GM12891 (cell line): ENCODE data around the gene PGAM2.

Experiments
- DNase-seq: peaks from one replicate; pipeline ENCODE4 v3.0.0; 2011; ENCODE audit warnings: low spot score; ENCODE audit not compliant: insufficient read length
- FAIRE-seq: peaks from 2 replicates; lab custom pipeline; 2011; peaks lifted over from hg19 to GRCh38; lab: Jason Lieb, UNC
- PAX5 ChIP-seq: IDR thresholded peaks from 2 replicates; pipeline ENCODE4 v1.6.1; 2011; ENCODE audit warnings: low read length, moderate library complexity, mild to moderate bottlenecking; ENCODE audit not compliant: insufficient read depth, severe bottlenecking
- POLR2A ChIP-seq: IDR thresholded peaks from 2 replicates; pipeline ENCODE4 v1.6.1; 2011; ENCODE audit warnings: low read depth, low read length, control low read depth
- POLR2AphosphoS5 ChIP-seq: IDR thresholded peaks from 2 replicates; pipeline ENCODE4 v1.6.1; 2011; ENCODE audit warnings: low read depth, low read length, control low read depth
- POU2F2 ChIP-seq: IDR thresholded peaks from 2 replicates; pipeline ENCODE4 v1.6.1; 2011; ENCODE audit warnings: low read depth, mild to moderate bottlenecking, control low read depth, low read length, moderate library complexity
- SPI1 ChIP-seq: IDR thresholded peaks from 2 replicates; pipeline ENCODE4 v1.6.1; 2011; ENCODE audit warnings: low read depth, low read length, control low read depth
- TAF1 ChIP-seq: IDR thresholded peaks from 2 replicates; pipeline ENCODE4 v1.6.1; 2011; ENCODE audit warnings: low read depth, low read length, control low read depth

The PGAM2 gene

GRCh38 chr7:44060091-44060947, 5.0 kb downstream of the PGAM2 start:
- FAIRE-seq (no peak), DNase-seq (no peak)
- TF ChIP-seq SPI1 (no peak), POLR2AphosphoS5 (no peak), TAF1 (no peak), PAX5 (no peak), POU2F2 (no peak), POLR2A (no peak)

GRCh38 chr7:44059219-44060090, 5.9 kb downstream of the PGAM2 start:
- TF ChIP-seq SPI1 (no peak), POU2F2 (peak; percentile 34; the same call in 1 of the 2 replicates), POLR2AphosphoS5 (peak; percentile 21; the same call in 1 of the 2 replicates), PAX5 (no peak), TAF1 (no peak)
- DNase-seq = peak; percentile 72
- peak; percentile 82 for FAIRE-seq

DNA sequence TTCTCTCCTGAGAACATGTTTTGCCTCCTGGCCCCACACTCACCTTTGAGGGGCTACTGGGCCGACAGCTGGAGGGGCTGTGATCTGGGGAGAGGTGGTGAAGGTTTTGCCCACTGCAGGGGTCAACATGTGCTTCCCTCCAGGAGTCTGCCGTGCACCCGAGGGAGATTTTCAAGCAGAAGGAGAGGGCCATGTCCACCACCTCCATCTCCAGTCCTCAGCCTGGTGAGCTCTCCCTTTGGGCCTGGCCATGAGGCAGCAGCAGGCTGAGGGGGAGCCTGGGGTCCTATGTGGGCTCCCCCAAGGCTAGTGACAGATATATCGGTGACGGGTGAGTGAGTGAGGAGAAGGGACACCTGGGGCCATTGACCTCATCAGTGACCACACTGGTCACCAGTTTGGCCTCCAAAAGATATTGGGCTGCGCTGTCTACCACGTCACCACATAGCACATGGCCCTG, 6.6 kb downstream of the PGAM2 start:
- TF ChIP-seq PAX5 (no peak), SPI1 (no peak), POLR2AphosphoS5 (no peak), TAF1 (no peak), POU2F2 (no peak), POLR2A (no peak)
- DNase-seq (no peak), FAIRE-seq (peak; percentile 23)

DNA sequence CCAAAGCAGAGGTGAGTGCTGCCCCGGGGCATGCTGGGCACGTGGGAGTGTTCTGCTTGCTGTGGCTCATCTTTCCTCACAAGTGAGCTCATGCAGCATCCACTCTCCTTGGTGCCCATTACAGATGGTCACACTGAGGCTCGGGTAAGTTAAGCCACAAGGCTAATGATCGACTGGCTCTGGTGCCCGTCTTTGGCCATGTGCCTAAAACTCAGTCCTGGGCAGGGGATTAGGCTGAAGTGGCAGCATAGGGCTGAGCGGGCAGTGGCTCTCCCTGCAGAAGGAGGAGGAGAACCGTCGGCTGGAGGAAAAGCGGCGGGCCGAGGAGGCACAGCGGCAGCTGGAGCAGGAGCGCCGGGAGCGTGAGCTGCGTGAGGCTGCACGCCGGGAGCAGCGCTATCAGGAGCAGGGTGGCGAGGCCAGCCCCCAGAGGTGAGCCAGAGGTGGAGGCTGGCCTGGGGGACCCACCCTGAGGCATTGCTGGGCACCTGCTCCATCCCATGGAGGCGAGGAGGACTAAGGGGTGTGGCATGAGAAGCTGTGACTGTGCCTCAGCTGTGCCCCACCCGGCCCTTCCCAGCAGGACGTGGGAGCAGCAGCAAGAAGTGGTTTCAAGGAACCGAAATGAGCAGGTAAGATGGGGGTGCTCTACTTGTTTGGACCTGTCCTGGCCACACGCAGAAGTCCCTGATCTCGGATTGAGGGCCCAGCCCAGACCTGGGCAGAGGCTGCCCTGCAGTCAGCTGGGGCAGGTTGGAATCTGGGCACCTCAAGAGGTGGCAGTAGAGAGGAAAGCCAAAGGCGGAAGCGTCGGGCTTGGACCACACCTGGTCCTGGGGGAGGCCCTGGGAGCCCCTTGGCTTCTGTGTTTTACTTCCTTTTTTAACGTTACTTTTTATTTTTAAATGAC, 7.3 kb downstream of the PGAM2 start:
- TF ChIP-seq TAF1 (no peak), SPI1 (no peak), POLR2AphosphoS5 (no peak), POU2F2 (no peak), PAX5 (no peak), POLR2A (no peak)
- no peak for DNase-seq
- peak; percentile 66 for FAIRE-seq

DNA sequence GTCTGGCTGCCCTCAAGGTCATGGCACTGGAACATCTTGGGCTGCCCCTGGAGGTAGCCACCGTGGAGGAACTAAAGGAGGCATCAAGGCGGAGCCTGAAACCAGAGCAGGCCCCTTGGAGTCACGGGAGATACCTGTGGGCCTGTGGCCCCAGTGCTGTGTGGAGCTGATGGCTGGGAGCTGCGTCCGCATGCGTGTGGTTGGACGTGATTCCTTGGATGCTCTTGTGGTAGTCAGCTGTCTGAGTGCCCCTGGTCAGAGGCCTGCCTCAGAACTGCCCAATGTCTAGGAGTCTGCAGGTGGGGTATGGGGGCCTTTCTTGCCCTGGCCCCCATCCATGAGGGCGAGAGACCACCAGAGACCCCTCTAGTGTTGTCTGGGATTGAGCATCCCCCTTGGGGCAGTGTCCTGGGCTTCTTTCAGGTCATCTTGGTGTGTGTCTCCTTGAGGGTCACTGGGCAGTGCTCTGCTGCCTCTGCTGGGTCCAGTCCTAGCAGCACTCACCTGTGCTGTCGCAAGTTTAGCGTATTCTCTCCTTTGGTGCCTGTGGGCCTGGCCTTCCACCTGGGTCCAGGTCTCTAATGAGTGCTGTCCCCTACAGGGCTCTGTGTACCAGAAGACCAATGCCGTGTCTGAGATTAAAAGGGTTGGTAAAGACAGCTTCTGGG, 8.1 kb downstream of the PGAM2 start:
- no peak for TF ChIP-seq POLR2AphosphoS5
- no peak for TF ChIP-seq TAF1
- TF ChIP-seq POU2F2 = no peak
- TF ChIP-seq SPI1 = no peak
- no peak for TF ChIP-seq PAX5
- no peak for TF ChIP-seq POLR2A
- FAIRE-seq = no peak
- no peak for DNase-seq

DNA sequence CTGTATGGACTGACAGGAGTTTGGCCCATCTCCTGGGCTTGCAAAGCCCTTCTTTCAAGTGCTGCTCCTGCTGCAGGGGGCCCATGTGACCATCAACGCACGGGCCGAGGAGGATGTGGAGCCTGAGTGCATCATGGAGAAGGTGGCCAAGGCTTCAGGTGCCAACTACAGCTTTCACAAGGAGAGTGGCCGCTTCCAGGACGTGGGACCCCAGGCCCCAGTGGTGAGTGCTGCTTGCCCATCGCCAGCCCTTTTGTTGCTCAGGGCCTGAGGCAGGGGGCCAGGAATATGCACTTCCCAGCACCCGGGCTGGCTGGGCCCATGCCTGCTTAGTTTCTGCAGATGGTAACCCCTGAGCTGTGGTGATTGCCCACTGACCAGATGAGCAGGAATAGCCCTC, 8.7 kb downstream of the PGAM2 start:
- FAIRE-seq = no peak
- TF ChIP-seq TAF1 (no peak), POLR2AphosphoS5 (no peak), SPI1 (no peak), PAX5 (no peak), POU2F2 (no peak), POLR2A (no peak)
- no peak for DNase-seq

- FAIRE-seq = no peak
- TF ChIP-seq POLR2AphosphoS5 (no peak), SPI1 (no peak), POLR2A (no peak), POU2F2 (no peak), PAX5 (no peak), TAF1 (no peak)
- DNase-seq = no peak
Observed at GRCh38 chr7:44052771-44053365, 12.5 kb downstream of the PGAM2 start.
